ENCODE results near the gene CCDC47.

The CCDC47 gene

GRCh38 chr17:63695889-63696288, 77.5 kb downstream of the CCDC47 start:
- Histone ChIP-seq H3K9me3 (ENCODE audit: insufficient read depth, low read length) (peaks cover 2% of the 10 kb centered on the region; the same call in 1 of the 2 replicates), H3K79me2 (ENCODE audit: low read length) (peaks cover 23% of the 10 kb centered on the region), H3K4me3 (ENCODE audit: low read length) (no peak overlapping the region), H4K20me1 (ENCODE audit: insufficient read depth, low read length) (peaks cover 10% of the 10 kb centered on the region; the same call in 1 of the 2 replicates), H2AFZ (ENCODE audit: low read depth, low read length) (no peak overlapping the region), H3K27me3 (ENCODE audit: low read depth, low read length) (no peaks in the 10 kb centered on the region), H3K4me2 (ENCODE audit: low read length) (peak overlapping the region; percentile 8; the same call in 1 of the 2 replicates), H3K4me1 (ENCODE audit: low read length) (peaks cover 42% of the 10 kb centered on the region), H3K9ac (ENCODE audit: low read length) (no peak overlapping the region), H3K36me3 (replicated peaks; ENCODE audit: low read depth, low read length) (peaks cover 31% of the 10 kb centered on the region), H3K27ac (ENCODE audit: low read length) (peak overlapping the region; percentile 6; the same call in 1 of the 2 replicates)
- TF ChIP-seq EZH2phosphoT487 (IDR thresholded peaks at IDR 0.05; ENCODE audit: low read depth) (no peak), CTCF (IDR thresholded peaks at IDR 0.05; ENCODE audit: low read depth, low read length) (no peak)
